Panc1 (cell line): ENCODE measurements around the gene RBMXL3. TPM values are rescaled to one million over a fixed set of nuclear protein-coding genes. Genes with fewer than 3 reads are reported as not detected.

Experiments
- ATAC-seq: fragments of 200-7000 bp; cut with Tn5 transposase; 2 replicates; pipeline ENCODE4 v1.9.1; 2020; ENCODE audit warnings: mild to moderate bottlenecking, moderate library complexity
- BruUV-seq: library from RNA; stranded (reverse); fragments of 400-500 nt; replicated peaks from 2 replicates; lab custom pipeline; 2021; lab: Mats Ljungman, UMichigan
- CTCF ChIA-PET: fragments of 300-600 bp; sonication (Branson Sonifier 250); formaldehyde crosslinking; loops from one replicate; lab custom pipeline; 2022; ENCODE audit warnings: antibody characterized with exemption; lab: Charles Lee
- POLR2A ChIA-PET: fragments of 300-600 bp; sonication (Branson Sonifier 250); formaldehyde crosslinking; loops from one replicate; lab custom pipeline; 2022; ENCODE audit warnings: antibody characterized with exemption; lab: Charles Lee
- DNase-seq: peaks from one replicate; pipeline ENCODE4 v3.0.0-alpha.2; 2010; ENCODE audit warnings: low read depth, low spot score
- H3K27ac ChIP-seq: 2 replicates; pipeline ENCODE4 v1.5.1; 2011; ENCODE audit warnings: mild to moderate bottlenecking, low read length, inconsistent platforms
- H3K27me3 ChIP-seq: fragments of 200-500 bp; sonication (Bioruptor generic); 2 replicates; pipeline ENCODE4 v1.6.0; 2014; ENCODE audit warnings: low read length, inconsistent platforms; ENCODE audit not compliant: control insufficient read depth, insufficient read depth
- H3K36me3 ChIP-seq: fragments of 200-500 bp; sonication (Bioruptor generic); 2 replicates; pipeline ENCODE4 v1.5.1; 2014; ENCODE audit warnings: inconsistent platforms, mild to moderate bottlenecking, low read length, moderate library complexity; ENCODE audit not compliant: control insufficient read depth, insufficient read depth
- H3K4me1 ChIP-seq: 2 replicates; pipeline ENCODE4 v1.5.1; 2011; ENCODE audit warnings: inconsistent platforms, mild to moderate bottlenecking, low read length, moderate library complexity; ENCODE audit not compliant: control insufficient read depth, insufficient read depth
- H3K4me3 ChIP-seq, 2 experiments: 2 replicates each; pipeline ENCODE4 v1.5.1; 2011 to 2012; ENCODE audit warnings: low read depth in 2 of 2, low read length in 2 of 2, mild to moderate bottlenecking in 2 of 2, inconsistent platforms in 1 of 2, moderate library complexity in 1 of 2
- H3K9me3 ChIP-seq: fragments of 200-500 bp; sonication (Bioruptor generic); 2 replicates; pipeline ENCODE4 v1.5.1; 2014; ENCODE audit warnings: low read depth, mild to moderate bottlenecking, inconsistent platforms, low read length, moderate library complexity; ENCODE audit not compliant: control insufficient read depth, insufficient read depth
- CTCF ChIP-seq: fragments of 450-650 bp; IDR thresholded peaks from 2 replicates; pipeline ENCODE4 v1.5.1; 2017; ENCODE audit warnings: mild to moderate bottlenecking
- POLR2AphosphoS5 ChIP-seq: IDR thresholded peaks from 2 replicates; pipeline ENCODE4 v1.6.1; 2012; ENCODE audit warnings: mild to moderate bottlenecking, low read depth, low read length, moderate library complexity
- SIN3A ChIP-seq: IDR thresholded peaks from 2 replicates; pipeline ENCODE4 v1.6.1; 2012; ENCODE audit warnings: low read depth, mild to moderate bottlenecking, low read length, moderate library complexity, borderline replicate concordance; ENCODE audit not compliant: insufficient read depth
- TCF7L2 ChIP-seq: IDR thresholded peaks from 2 replicates; pipeline ENCODE4 v1.6.1; 2011; ENCODE audit warnings: mild to moderate bottlenecking, low read depth, low read length, inconsistent platforms
- in situ Hi-C: cut with HindIII; loops from 2 replicates; pipeline ENCODE4 v1.10.0; 2016; ENCODE audit warnings: low sequenced_read_pairs, low pct_unique_long_range_greater_than_20kb
- intact Hi-C: fragments of 100-400 bp; cut with micrococcal nuclease; formaldehyde crosslinking; loops from one replicate; pipeline ENCODE4 v1.10.0; 2022; ENCODE audit not compliant: unreplicated experiment
- total RNA-seq: library from RNA; stranded (reverse); gene quantifications from one replicate; pipeline ENCODE4 v1.2.1, GENCODE V29; 2021; ENCODE audit not compliant: unreplicated experiment
- TF ChIP-seq, protein P1 (sequence below), 2 experiments: IDR thresholded peaks; 2 replicates each; pipeline ENCODE4 v1.6.1; 2011 to 2012; ENCODE audit warnings: low read depth in 2 of 2, control low read depth in 1 of 2, low read length in 1 of 2, mild to moderate bottlenecking in 1 of 2, moderate library complexity in 1 of 2; ENCODE audit not compliant: insufficient read depth in 1 of 2

Gene RBMXL3
- total RNA-seq, 1 experiment from 2014 or later = not detected

DNA sequence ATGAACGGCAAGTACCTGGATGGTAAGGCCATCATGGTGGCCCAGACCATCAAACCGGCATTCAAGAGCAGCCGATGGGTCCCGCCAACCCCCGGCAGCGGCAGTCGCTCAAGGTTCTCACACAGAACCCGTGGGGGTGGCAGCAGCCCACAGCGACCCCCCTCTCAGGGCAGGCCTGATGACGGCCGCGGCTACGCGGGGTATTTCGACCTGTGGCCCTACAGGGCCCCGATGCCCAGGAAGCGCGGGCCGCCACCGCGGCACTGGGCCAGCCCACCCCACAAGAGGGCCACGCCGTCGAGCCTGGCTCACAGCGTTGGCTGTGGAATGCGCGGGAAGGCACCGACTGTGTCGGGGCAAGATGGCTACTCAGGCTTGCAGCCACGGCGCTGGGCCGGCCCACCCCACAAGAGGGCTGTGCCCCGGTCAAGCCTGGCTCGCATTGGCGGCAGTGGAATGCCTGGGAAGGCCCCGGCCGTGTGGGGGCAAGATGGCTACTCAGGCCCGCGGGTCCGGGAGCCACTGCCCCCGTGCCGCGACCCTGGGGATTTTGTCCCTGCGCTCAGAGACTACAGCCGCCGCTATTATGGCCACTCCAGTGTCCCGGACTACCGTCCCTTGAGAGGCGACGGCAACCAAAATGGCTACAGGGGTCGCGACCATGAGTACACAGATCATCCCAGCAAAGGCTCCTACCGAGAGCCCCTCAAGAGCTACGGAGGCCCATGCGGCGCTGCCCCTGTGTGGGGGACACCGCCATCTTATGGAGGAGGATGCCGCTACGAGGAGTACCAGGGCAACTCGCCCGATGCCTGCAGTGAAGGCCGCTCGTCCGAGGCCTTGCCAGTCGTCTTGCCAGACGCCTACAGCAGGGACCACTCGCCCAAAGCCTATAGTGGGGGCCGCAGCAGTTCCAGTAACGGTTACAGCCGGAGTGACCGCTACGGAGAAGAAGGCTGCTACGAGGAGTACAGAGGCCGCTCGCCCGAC lies 731 bp downstream of the RBMXL3 start:
- Histone ChIP-seq H3K27me3 (no peaks in the 10 kb centered on the region), H3K4me3 (no peak overlapping the region), H3K27ac (no peak overlapping the region), H3K4me1 (no peaks in the 10 kb centered on the region), H3K9me3 (no peaks in the 10 kb centered on the region), H3K36me3 (no peaks in the 10 kb centered on the region)
- BruUV-seq = no TSS peak
- in situ Hi-C loops (no loop called here), intact Hi-C loops (no loop called here)
- DNase-seq (no peak), ATAC-seq (no peak)
- ChIA-PET POLR2A (no interaction called here), CTCF (no interaction called here)
- TF ChIP-seq SIN3A (no peak), CTCF (no peak), POLR2AphosphoS5 (no peak), TCF7L2 (no peak)
- TF ChIP-seq, protein P1, sequence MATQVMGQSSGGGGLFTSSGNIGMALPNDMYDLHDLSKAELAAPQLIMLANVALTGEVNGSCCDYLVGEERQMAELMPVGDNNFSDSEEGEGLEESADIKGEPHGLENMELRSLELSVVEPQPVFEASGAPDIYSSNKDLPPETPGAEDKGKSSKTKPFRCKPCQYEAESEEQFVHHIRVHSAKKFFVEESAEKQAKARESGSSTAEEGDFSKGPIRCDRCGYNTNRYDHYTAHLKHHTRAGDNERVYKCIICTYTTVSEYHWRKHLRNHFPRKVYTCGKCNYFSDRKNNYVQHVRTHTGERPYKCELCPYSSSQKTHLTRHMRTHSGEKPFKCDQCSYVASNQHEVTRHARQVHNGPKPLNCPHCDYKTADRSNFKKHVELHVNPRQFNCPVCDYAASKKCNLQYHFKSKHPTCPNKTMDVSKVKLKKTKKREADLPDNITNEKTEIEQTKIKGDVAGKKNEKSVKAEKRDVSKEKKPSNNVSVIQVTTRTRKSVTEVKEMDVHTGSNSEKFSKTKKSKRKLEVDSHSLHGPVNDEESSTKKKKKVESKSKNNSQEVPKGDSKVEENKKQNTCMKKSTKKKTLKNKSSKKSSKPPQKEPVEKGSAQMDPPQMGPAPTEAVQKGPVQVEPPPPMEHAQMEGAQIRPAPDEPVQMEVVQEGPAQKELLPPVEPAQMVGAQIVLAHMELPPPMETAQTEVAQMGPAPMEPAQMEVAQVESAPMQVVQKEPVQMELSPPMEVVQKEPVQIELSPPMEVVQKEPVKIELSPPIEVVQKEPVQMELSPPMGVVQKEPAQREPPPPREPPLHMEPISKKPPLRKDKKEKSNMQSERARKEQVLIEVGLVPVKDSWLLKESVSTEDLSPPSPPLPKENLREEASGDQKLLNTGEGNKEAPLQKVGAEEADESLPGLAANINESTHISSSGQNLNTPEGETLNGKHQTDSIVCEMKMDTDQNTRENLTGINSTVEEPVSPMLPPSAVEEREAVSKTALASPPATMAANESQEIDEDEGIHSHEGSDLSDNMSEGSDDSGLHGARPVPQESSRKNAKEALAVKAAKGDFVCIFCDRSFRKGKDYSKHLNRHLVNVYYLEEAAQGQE (IDR thresholded peaks at IDR 0.05; ENCODE audit: insufficient read depth in 1 of 2, low read depth in 2 of 2, low read length in 1 of 2) = no peak

- H3K36me3 ChIP-seq = no peaks in the 10 kb centered on the region
- in situ Hi-C loops = no loop called here
- H3K9me3 ChIP-seq = no peaks in the 10 kb centered on the region
- POLR2A ChIA-PET = no interaction called here
- CTCF ChIA-PET = no interaction called here
- DNase-seq (no peak), ATAC-seq (no peak)
- H3K27me3 ChIP-seq = no peaks in the 10 kb centered on the region
- no TSS peak for BruUV-seq
- intact Hi-C loops = no loop called here
- no peak overlapping the region for H3K27ac ChIP-seq
- TF ChIP-seq, protein P1 (IDR thresholded peaks at IDR 0.05; ENCODE audit: insufficient read depth in 1 of 2, low read depth in 2 of 2, low read length in 1 of 2) = no peak
- TF ChIP-seq TCF7L2 (no peak), POLR2AphosphoS5 (no peak), SIN3A (no peak), CTCF (no peak)
- H3K4me1 ChIP-seq = no peaks in the 10 kb centered on the region
- H3K4me3 ChIP-seq = no peak overlapping the region
Measured at GRCh38 chrX:115190636-115191489, 1.7 kb downstream of the RBMXL3 start.
